Measurements from ENCODE around the gene SOX30. TPM values are rescaled to one million over a fixed set of nuclear protein-coding genes. Genes with fewer than 3 reads are reported as not detected.

SOX30 gene
- total RNA-seq, 4 donors from 2014 or later = 0.10 TPM; not detected in 3

- WGBS, 2 donors = 70 to 72% methylated on average over 33 of the region's 33 CpGs
- peak in 1 of 2 donors; percentile 76 for DNase-seq (ENCODE audit: low spot score in 2 of 2)
- no peak overlapping the region for H3K4me3 ChIP-seq (ENCODE audit: low read depth, poor library complexity, severe bottlenecking)
- intact Hi-C loops (cut with DNase I; ENCODE audit: low total_unique reads) = no loop called here
- TF ChIP-seq CTCF (IDR thresholded peaks at IDR 0.05) = no peak
- no peak for TF ChIP-seq POLR2A (IDR thresholded peaks at IDR 0.05)
These were observed 1.1 kb downstream of the SOX30 start for GRCh38 chr5:157650991-157651611.

- no peak for TF ChIP-seq CTCF (IDR thresholded peaks at IDR 0.05)
- no peak for TF ChIP-seq POLR2A (IDR thresholded peaks at IDR 0.05)
- intact Hi-C loops (cut with DNase I; ENCODE audit: low total_unique reads) = no loop called here
- 74 to 77% methylated on average over 2 of the region's 2 CpGs for WGBS, 2 donors
- no peak overlapping the region for H3K4me3 ChIP-seq (ENCODE audit: low read depth, poor library complexity, severe bottlenecking)
- DNase-seq (ENCODE audit: low spot score in 2 of 2) = no peak
These were observed 3.1 kb downstream of the SOX30 start for GRCh38 chr5:157649101-157649500.

- no peak for TF ChIP-seq CTCF (IDR thresholded peaks at IDR 0.05)
- no peak for TF ChIP-seq POLR2A (IDR thresholded peaks at IDR 0.05)
- no peak for DNase-seq (ENCODE audit: low spot score in 2 of 2)
- 83 to 86% methylated on average over 7 of the region's 7 CpGs for WGBS, 2 donors
- H3K4me3 ChIP-seq (ENCODE audit: low read depth, poor library complexity, severe bottlenecking) = no peak overlapping the region
- intact Hi-C loops (cut with DNase I; ENCODE audit: low total_unique reads) = no loop called here
These were observed 3.8 kb downstream of the SOX30 start for GRCh38 chr5:157648275-157648990.

GRCh38 chr5:157640406-157641066 is 11.7 kb downstream of the SOX30 start:
- H3K4me3 ChIP-seq (ENCODE audit: low read depth, poor library complexity, severe bottlenecking) = no peak overlapping the region
- DNase-seq (ENCODE audit: low spot score in 2 of 2) = no peak
- intact Hi-C loops (cut with DNase I; ENCODE audit: low total_unique reads) = no loop called here
- 89 to 90% methylated on average over 9 of the region's 9 CpGs for WGBS, 2 donors
- TF ChIP-seq CTCF (IDR thresholded peaks at IDR 0.05) (no peak), POLR2A (IDR thresholded peaks at IDR 0.05) (no peak)

- WGBS, 2 donors = 87 to 89% methylated on average over 2 of the region's 2 CpGs
- TF ChIP-seq CTCF (IDR thresholded peaks at IDR 0.05) (no peak), POLR2A (IDR thresholded peaks at IDR 0.05) (no peak)
- intact Hi-C loops (cut with DNase I; ENCODE audit: low total_unique reads) = no loop called here
- DNase-seq (ENCODE audit: low spot score in 2 of 2) = no peak
- no peak overlapping the region for H3K4me3 ChIP-seq (ENCODE audit: low read depth, poor library complexity, severe bottlenecking)
These were observed 21.9 kb downstream of the SOX30 start for GRCh38 chr5:157630341-157630740.
